GM21423 (cell line): ENCODE data around the gene C16orf96.

ENCODE experiments used
- ATAC-seq: cut with Tn5 transposase; IDR thresholded peaks from one replicate; pipeline ENCODE4 v1.9.1; 2021; ENCODE audit warnings: mild to moderate bottlenecking, moderate library complexity; ENCODE audit not compliant: unreplicated experiment

C16orf96 gene

GRCh38 chr16:4599037-4599436 is 42.9 kb downstream of the C16orf96 start:
- ATAC-seq: no peak

GRCh38 chr16:4599545-4599944 is 43.4 kb downstream of the C16orf96 start:
- no peak for ATAC-seq

- no peak for ATAC-seq
Observed at GRCh38 chr16:4601036-4601863, 45.1 kb downstream of the C16orf96 start.

- no peak for ATAC-seq
Observed at GRCh38 chr16:4601864-4602186, 45.7 kb downstream of the C16orf96 start.

- no peak for ATAC-seq
Observed at GRCh38 chr16:4602331-4602730, 46.2 kb downstream of the C16orf96 start.

- no peak for ATAC-seq
Observed at GRCh38 chr16:4603624-4604170, 47.6 kb downstream of the C16orf96 start.

GRCh38 chr16:4604401-4604800 is 48.3 kb downstream of the C16orf96 start:
- ATAC-seq: no peak

- no peak for ATAC-seq
Observed at GRCh38 chr16:4606354-4606753, 50.2 kb downstream of the C16orf96 start.

- ATAC-seq: no peak
Observed at GRCh38 chr16:4607841-4608703, 51.9 kb downstream of the C16orf96 start.

- ATAC-seq: no peak
Observed at GRCh38 chr16:4608704-4608980, 52.5 kb downstream of the C16orf96 start.

- ATAC-seq: no peak
Observed at GRCh38 chr16:4609200-4610010, 53.3 kb downstream of the C16orf96 start.

GRCh38 chr16:4610011-4611005 is 54.2 kb downstream of the C16orf96 start:
- no peak for ATAC-seq

GRCh38 chr16:4611337-4612021 is 55.3 kb downstream of the C16orf96 start:
- ATAC-seq: no peak

GRCh38 chr16:4612474-4612931 is 56.4 kb downstream of the C16orf96 start:
- no peak for ATAC-seq

- no peak for ATAC-seq
Observed at GRCh38 chr16:4612977-4613635, 57.0 kb downstream of the C16orf96 start.

GRCh38 chr16:4613636-4614570 is 57.8 kb downstream of the C16orf96 start:
- no peak for ATAC-seq

GRCh38 chr16:4614571-4615383 is 58.6 kb downstream of the C16orf96 start, which contains the start of gene UBALD1:
Gene UBALD1, minus strand, starts transcription at chr16:4614888. Its CDS starts 91 bp downstream, at chr16:4614797.
- ATAC-seq: peak; percentile 52
